Peyer's patch (tissue), 4 donors: ENCODE data around the gene GALNT17.

Source experiments
- POLR2A ChIP-seq, 2 donors: fragments of 450-650 bp; IDR thresholded peaks; one replicate each; pipeline ENCODE4 v1.5.1; 2017; ENCODE audit warnings: antibody characterized with exemption in 2 of 2, mild to moderate bottlenecking in 2 of 2, moderate library complexity in 2 of 2
- TF ChIP-seq, protein P1 (sequence below), 6 experiments: fragments of 450-650 bp in 4 of 6; fragments of 200-600 bp in 2 of 6; sonication (generic) in 1 of 6; IDR thresholded peaks; one replicate each; pipeline ENCODE4 v1.5.1; 2017 to 2019; ENCODE audit warnings: antibody characterized with exemption in 6 of 6, mild to moderate bottlenecking in 3 of 6, moderate library complexity in 1 of 6

DNA sequence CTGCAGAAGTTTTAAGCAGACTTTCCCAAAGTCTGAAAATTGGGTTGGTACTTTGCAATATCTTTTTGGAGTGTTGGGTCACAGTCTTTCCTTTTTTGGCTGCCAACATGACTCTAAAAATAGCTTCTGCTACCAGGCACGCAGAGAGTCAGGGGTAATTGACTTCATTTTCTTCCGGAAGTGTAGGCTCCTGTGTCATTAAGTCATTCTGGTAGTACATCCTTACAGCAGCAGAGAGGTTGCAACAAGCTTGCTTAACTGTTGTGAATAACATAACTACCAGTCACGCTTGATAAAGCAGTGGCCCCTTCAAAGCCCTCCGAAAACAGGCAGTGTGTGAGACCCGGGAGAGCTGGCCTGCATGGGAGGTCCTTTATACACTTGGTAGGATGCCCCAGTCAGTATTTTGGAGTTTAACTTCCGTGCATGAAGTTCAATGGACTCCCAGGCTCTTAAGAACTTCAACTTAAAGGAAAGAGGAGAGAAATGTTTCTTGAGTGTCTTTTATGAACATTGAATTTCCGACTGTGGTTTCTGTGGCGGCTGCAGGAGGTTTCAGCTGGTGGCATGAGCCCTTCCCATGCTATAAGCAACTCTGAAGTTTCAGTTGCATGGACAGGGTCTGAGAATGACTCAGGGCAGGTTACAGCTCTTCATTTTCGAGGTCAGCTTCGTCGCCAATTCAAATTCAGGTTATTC, 310.7 kb downstream of the GALNT17 start:
- TF ChIP-seq, protein P1, sequence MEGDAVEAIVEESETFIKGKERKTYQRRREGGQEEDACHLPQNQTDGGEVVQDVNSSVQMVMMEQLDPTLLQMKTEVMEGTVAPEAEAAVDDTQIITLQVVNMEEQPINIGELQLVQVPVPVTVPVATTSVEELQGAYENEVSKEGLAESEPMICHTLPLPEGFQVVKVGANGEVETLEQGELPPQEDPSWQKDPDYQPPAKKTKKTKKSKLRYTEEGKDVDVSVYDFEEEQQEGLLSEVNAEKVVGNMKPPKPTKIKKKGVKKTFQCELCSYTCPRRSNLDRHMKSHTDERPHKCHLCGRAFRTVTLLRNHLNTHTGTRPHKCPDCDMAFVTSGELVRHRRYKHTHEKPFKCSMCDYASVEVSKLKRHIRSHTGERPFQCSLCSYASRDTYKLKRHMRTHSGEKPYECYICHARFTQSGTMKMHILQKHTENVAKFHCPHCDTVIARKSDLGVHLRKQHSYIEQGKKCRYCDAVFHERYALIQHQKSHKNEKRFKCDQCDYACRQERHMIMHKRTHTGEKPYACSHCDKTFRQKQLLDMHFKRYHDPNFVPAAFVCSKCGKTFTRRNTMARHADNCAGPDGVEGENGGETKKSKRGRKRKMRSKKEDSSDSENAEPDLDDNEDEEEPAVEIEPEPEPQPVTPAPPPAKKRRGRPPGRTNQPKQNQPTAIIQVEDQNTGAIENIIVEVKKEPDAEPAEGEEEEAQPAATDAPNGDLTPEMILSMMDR (IDR thresholded peaks at IDR 0.05): no peak
- TF ChIP-seq POLR2A (IDR thresholded peaks at IDR 0.05): no peak
